ENCODE measurements around the gene RADIL.

Gene RADIL

DNA sequence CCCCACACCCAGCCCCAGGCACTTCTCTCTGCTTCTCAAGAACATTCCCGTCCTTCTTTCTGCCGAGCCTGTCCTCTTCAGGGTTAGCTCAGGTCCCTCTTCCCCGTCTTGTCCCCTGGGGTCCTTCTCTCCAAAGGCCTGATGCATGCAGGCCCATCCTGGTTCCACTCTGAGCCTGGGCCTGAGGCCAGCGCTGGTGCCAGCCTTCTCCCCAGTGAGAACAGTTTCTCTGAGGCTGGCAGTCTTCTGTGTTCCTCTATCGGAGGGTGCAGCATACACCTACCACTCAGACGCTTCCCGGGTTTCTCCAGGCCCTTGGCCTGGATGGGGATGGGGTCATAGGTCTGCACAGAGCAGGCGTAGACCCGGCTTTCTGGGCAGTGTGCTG is 93.4 kb downstream of the RADIL start:
- no peaks in the 10 kb centered on the region for H3K9me3 Mint-ChIP-seq
- H3K27me3 Mint-ChIP-seq, result no peaks in the 10 kb centered on the region
- peaks cover 5% of the 10 kb centered on the region for H3K4me1 Mint-ChIP-seq
- no peak overlapping the region for H3K4me3 Mint-ChIP-seq
- no peak overlapping the region for H3K27ac Mint-ChIP-seq
- peaks cover 5% of the 10 kb centered on the region for H3K36me3 Mint-ChIP-seq

DNA sequence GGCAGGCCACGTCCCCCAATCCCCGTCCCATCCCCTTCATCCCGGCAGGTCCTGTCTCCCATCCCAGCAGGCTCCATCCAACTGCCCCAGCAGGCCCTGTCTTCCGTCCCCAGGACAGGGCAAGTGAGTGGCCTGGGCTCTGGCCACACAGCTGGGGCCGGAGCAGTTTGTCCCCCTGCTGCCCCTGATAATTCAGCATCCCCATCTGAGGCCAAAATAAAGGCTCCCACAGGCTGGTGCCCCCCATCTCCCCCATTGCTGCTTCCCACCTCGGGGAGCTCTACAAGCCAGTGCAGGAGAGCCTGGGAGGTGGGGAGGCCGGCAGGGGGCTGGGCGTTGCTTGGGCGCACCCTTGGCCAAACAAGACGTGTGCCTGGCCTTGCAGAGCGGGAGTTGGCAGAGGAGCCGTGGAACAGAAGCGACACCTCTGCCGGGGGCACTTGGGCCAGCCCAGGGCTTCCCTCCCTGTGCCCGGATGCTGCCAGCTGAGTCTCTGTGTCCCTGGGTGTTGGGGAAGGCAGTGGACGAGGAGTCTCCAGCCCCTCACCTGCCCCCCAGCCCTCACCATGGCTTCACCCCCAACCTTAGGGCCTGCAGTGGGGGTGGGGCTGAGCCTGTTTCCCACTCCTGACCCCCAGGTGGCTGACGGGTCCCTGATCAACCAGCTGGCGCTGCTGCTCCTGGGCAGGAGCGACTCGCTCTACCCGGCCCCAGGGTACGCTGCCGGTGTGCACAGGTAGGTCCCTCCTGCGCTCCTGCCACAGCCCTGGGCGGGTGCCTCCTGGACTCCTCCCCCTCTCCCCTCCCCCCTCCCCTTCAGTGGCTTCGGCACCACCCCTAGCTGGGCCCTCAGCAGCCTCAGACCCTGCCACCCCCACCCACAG is 94.1 kb downstream of the RADIL start:
- H3K4me3 Mint-ChIP-seq, result no peak overlapping the region
- H3K27ac Mint-ChIP-seq, result no peak overlapping the region
- H3K27me3 Mint-ChIP-seq, result no peaks in the 10 kb centered on the region
- H3K36me3 Mint-ChIP-seq, result peaks cover 3% of the 10 kb centered on the region
- peaks cover 3% of the 10 kb centered on the region for H3K4me1 Mint-ChIP-seq
- no peaks in the 10 kb centered on the region for H3K9me3 Mint-ChIP-seq

DNA sequence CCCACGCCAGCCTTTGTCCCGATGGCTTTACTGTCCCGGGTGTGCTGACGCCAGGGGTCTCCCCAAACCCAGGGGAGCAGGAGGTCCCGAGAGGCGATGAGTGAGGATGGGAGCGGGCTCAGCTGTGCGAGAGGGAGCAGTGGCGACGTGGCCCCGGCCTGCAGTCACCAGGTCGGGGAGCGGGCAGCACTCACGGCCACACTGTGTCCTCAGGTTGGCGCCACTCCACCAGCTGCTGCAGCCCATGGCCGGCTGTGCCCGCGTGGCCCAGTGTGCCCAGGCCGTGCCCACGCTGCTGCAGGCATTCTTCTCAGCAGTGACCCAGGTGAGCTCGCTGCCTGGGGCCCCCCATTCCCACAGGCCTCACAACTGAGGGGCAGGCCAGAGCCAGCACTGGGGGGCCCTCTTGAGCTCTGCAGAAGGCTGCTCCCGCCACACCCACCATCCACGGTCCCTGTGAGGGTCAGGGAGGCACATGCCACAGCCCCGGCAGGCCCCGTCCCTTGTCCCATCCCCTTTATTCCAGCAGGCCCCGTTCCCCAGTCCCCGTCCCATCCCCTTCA is 94.8 kb downstream of the RADIL start:
- no peak overlapping the region for H3K27ac Mint-ChIP-seq
- no peaks in the 10 kb centered on the region for H3K4me1 Mint-ChIP-seq
- no peak overlapping the region for H3K4me3 Mint-ChIP-seq
- H3K9me3 Mint-ChIP-seq, result no peaks in the 10 kb centered on the region
- H3K36me3 Mint-ChIP-seq, result peaks cover 3% of the 10 kb centered on the region
- no peaks in the 10 kb centered on the region for H3K27me3 Mint-ChIP-seq

DNA sequence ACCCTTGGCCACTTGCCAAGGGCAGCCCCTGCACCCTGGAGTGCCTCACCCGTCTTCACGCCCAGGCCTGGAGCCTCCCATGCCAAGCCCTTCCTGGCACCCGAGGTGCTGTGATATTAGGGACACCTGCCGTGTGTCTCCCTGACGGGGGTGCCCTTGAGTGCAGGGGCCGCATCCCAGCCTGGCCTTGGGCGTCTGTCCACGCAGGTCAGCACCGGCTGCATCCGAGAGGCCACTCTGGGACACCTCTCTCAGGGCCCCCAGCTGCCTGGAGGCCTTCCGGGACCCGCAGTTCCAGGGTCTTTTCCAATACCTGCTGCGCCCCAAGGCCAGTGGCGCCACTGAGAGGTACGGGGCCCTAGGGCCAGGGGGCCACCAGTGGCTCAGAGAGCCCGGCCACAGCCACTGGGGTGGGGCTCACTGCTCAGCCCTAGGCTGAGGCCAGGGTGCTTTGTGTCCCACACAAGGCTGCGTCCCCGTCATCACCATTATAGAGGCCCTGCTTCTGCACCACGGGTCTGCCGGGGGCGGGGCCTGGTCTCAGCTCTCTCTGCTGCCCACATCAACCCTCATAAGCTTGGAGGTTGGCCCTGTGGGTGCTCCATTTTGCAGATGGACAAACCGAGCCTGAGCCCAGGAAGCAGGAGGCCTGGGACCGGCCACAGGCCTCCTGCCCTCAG is 95.4 kb downstream of the RADIL start:
- Mint-ChIP-seq H3K4me3 (no peak overlapping the region), H3K9me3 (no peaks in the 10 kb centered on the region), H3K4me1 (no peaks in the 10 kb centered on the region), H3K36me3 (peaks cover 3% of the 10 kb centered on the region), H3K27ac (no peak overlapping the region), H3K27me3 (no peaks in the 10 kb centered on the region)

DNA sequence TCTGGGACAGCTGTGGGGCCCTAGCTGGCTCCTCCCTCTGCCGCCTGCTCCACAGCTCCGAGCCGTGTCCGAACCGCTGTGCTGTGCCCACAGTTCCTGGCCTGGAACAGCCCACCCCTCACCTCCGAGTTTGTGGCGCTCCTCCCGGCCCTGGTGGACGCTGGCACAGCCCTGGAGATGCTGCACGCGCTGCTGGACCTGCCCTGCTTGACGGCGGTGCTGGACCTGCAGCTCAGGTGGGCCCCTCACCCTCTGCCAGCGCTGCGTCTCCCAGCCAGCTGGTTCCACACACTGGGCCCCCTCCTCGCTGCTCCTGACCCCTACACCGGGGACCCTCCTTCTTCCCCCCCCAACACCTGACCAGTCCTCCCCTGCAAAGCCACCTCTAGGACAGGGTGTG is 96.0 kb downstream of the RADIL start:
- no peaks in the 10 kb centered on the region for H3K27me3 Mint-ChIP-seq
- H3K4me3 Mint-ChIP-seq, result no peak overlapping the region
- no peak overlapping the region for H3K27ac Mint-ChIP-seq
- peaks cover 3% of the 10 kb centered on the region for H3K36me3 Mint-ChIP-seq
- no peaks in the 10 kb centered on the region for H3K4me1 Mint-ChIP-seq
- H3K9me3 Mint-ChIP-seq, result no peaks in the 10 kb centered on the region

DNA sequence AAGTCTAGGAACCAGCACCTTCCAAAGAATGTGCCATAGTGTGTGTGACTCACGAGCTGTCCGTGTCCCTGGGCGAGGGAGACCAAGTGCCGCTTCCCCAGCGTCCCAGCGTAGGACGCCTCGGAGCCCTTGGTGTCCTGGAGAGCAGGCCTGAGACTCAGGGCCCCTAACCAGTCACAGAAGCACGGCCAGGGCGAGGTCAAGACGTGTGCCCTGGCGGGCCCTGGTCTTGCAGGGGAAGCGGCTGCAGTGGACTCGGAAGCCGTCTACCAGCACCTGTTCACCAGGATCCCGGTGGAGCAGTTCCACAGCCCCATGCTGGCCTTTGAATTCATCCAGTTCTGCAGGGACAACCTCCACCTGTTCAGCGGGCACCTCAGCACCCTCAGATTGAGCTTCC is 97.5 kb downstream of the RADIL start:
- H3K36me3 Mint-ChIP-seq, result peaks cover 3% of the 10 kb centered on the region
- H3K27ac Mint-ChIP-seq, result no peak overlapping the region
- H3K9me3 Mint-ChIP-seq, result no peaks in the 10 kb centered on the region
- H3K27me3 Mint-ChIP-seq, result no peaks in the 10 kb centered on the region
- H3K4me1 Mint-ChIP-seq, result peaks cover 3% of the 10 kb centered on the region
- H3K4me3 Mint-ChIP-seq, result no peak overlapping the region

DNA sequence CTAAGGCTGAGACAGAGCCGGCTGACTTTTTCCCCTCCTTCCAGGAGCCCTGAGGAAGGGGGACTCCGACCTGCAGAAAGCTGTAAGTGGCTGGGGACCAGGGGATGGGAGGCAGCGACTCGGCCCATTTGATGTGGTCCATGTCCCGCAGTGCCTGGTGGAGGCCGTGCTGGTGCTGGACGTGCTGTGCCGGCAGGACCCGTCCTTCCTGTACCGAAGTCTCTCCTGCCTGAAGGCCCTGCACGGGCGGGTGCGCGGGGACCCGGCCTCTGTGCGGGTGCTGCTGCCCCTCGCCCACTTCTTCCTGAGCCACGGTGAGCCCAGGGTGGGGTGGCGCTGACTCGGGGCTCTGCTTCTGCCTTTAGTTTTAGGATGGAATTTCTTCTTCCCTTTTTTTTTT is 98.1 kb downstream of the RADIL start:
- Mint-ChIP-seq H3K4me3 (no peak overlapping the region), H3K36me3 (peaks cover 3% of the 10 kb centered on the region), H3K27me3 (no peaks in the 10 kb centered on the region), H3K27ac (no peak overlapping the region), H3K4me1 (peaks cover 3% of the 10 kb centered on the region), H3K9me3 (no peaks in the 10 kb centered on the region)

DNA sequence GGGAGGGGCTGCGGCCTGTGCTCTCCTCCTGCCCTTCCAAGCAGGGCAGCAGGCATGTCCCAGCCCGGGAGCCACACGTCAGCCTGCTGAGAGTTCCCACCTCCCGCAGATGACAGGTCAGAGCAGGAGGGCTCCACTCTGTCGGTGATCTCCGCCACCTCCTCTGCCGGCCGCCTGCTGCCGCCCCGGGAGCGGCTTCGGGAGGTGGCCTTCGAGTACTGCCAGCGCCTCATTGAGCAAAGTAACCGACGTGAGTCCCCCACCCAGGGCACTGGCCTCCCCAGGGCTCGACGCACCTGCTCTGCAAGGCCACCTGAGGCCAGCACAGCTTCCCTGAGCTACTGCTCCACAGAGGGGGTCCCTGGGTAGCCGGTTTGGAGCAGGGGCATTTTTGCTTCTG is 98.7 kb downstream of the RADIL start:
- Mint-ChIP-seq H3K9me3 (no peaks in the 10 kb centered on the region), H3K4me3 (no peak overlapping the region), H3K27me3 (no peaks in the 10 kb centered on the region), H3K4me1 (peaks cover 3% of the 10 kb centered on the region), H3K27ac (no peak overlapping the region), H3K36me3 (peaks cover 3% of the 10 kb centered on the region)

DNA sequence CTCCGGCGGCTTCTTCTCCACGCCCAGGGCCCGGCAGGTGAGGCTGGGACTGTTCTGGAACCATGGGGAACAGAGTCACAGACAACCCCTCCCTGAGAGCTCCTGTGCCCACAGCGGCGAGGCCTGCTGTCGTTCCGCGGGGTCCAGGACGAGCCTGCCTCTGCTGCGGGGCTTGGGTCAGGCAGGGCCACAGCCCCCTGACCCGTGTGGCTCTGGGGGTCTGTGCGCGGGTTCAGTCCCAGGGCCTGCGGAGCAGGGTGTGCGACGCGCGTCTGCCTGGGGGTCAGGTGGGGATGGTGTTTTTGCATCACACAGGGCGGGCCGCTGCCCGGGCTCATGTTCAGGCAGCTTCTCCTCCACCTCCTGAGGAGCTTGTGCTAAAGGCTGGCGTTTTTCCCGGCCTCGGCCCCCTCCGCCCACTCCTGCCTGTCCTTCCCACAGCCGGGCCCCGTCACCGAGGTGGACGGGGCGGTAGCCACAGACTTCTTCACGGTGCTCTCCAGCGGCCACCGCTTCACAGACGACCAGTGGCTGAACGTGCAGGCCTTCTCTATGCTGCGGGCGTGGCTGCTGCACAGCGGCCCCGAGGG is 99.7 kb downstream of the RADIL start:
- H3K27me3 Mint-ChIP-seq, result no peaks in the 10 kb centered on the region
- no peaks in the 10 kb centered on the region for H3K9me3 Mint-ChIP-seq
- no peak overlapping the region for H3K4me3 Mint-ChIP-seq
- H3K36me3 Mint-ChIP-seq, result peaks cover 3% of the 10 kb centered on the region
- no peak overlapping the region for H3K27ac Mint-ChIP-seq
- peaks cover 7% of the 10 kb centered on the region for H3K4me1 Mint-ChIP-seq

DNA sequence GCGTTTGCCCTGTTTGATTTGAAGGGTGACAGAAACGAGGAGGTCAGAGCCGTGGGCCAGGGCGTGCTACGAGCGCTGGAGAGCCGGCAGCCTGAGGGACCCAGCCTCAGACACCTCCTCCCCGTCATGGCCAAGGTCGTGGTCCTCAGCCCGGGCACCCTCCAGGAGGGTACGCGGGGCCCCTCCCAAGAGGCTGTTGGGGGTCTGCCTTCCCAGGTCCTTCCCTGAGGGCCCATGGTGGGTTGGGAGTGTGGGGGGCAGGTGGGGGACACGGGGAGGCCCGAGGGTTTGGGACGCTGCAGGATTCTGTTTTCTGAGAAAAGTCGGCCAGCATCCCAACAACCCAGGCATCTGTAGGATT is 100.2 kb downstream of the RADIL start:
- no peaks in the 10 kb centered on the region for H3K27me3 Mint-ChIP-seq
- peaks cover 3% of the 10 kb centered on the region for H3K36me3 Mint-ChIP-seq
- H3K4me3 Mint-ChIP-seq, result no peak overlapping the region
- peaks cover 10% of the 10 kb centered on the region for H3K4me1 Mint-ChIP-seq
- no peaks in the 10 kb centered on the region for H3K9me3 Mint-ChIP-seq
- H3K27ac Mint-ChIP-seq, result no peak overlapping the region

DNA sequence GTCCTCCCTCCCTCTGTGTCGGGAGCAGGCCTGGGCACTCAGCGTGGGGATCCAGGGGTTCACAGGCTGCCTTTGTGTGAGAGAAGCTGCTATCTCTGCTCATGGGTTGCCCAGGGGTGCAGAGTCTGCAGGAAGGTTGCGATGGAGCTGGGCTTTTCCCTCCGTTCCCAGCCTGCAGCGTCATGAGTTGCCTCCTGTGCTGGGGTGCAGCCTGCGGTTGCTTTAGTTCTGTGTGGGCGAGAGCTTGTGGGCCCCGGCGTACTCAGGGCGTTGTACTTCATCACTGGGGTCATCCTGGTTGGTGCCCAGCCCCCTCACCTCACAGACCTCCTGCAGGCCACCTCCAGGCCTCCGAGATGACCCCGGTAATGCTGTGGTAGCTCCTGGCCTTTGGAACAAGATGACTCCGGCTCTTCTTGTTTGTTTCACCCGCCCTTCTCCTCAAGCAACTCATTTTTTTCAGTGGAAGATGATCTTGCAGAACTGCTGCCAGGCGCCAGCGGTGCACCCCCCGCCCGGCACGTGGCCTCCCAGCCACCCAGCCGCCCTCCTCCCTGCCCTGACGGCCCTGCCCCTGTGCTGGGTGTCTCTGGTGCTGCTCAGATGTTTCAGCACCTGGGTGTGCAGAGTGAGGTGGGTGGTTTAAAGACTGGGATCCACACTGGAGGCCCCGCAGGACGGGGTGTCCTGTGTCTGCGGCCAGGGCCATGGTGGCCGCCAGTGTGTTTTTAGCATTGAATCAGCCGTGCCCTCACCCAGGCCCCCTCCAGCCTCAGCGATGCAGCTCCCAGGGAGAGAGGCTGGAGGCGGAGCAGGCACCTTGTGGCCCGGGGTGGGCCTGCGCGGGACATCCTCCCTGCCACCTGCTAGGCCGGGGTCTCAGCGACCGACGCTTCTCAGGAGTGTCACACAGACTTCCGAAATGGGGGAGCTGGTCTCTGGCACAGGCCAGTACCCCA is 100.9 kb downstream of the RADIL start:
- Mint-ChIP-seq H3K36me3 (peaks cover 3% of the 10 kb centered on the region), H3K27ac (no peak overlapping the region), H3K4me1 (peaks cover 16% of the 10 kb centered on the region), H3K9me3 (no peaks in the 10 kb centered on the region), H3K27me3 (no peaks in the 10 kb centered on the region), H3K4me3 (no peak overlapping the region)

DNA sequence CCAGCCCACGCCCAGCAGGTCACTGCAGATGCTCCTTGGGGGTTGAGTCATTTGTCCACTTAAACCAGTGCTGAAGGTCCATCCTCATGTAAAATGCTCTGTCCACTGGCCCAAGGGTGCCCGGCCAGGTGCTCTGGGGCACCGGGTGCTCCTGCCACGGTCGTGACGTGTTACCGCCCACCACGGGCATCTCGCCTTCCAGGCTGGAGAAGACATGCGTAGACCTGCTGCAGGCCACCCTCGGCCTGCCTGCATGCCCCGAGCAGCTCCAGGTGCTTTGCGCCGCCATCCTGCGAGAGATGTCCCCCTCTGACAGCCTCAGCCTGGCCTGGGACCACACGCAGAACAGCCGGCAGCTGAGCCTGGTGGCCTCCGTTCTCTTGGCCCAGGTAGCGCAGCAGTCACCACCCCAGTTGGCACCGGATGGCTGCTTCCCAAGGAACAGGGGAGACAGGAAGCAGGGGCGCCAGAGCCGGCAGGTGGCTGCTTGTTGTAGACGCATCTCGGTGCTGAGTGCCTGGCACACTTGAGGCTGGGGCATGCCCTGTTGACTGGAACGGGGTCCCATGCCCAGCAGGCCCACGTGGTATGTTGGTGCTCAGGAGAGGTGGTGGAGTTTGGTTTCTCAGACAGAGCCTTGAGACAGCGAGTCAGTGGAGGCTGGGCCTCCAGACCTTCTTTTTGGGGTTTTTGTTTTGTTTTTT is 102.0 kb downstream of the RADIL start:
- Mint-ChIP-seq H3K27me3 (no peaks in the 10 kb centered on the region), H3K4me3 (no peak overlapping the region), H3K27ac (no peak overlapping the region), H3K9me3 (no peaks in the 10 kb centered on the region), H3K4me1 (peaks cover 27% of the 10 kb centered on the region), H3K36me3 (peaks cover 3% of the 10 kb centered on the region)

DNA sequence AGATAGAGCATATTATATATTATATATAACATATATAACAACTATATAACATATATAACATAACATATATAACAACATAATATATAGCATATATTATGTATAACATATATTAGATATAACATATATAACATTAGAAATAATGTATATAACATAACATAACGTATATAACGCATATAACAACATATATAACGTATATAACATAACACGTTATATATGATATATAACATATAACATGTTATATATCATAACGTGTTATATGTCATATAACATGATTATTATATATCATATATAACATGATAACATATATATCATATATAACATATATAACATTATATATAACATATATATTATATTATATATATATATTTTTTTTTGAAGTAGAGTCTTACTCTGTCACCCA is 104.4 kb downstream of the RADIL start:
- Mint-ChIP-seq H3K27me3 (no peaks in the 10 kb centered on the region), H3K9me3 (no peaks in the 10 kb centered on the region), H3K4me1 (peaks cover 48% of the 10 kb centered on the region), H3K27ac (peak overlapping the region; percentile 51), H3K36me3 (peaks cover 3% of the 10 kb centered on the region), H3K4me3 (no peak overlapping the region)

DNA sequence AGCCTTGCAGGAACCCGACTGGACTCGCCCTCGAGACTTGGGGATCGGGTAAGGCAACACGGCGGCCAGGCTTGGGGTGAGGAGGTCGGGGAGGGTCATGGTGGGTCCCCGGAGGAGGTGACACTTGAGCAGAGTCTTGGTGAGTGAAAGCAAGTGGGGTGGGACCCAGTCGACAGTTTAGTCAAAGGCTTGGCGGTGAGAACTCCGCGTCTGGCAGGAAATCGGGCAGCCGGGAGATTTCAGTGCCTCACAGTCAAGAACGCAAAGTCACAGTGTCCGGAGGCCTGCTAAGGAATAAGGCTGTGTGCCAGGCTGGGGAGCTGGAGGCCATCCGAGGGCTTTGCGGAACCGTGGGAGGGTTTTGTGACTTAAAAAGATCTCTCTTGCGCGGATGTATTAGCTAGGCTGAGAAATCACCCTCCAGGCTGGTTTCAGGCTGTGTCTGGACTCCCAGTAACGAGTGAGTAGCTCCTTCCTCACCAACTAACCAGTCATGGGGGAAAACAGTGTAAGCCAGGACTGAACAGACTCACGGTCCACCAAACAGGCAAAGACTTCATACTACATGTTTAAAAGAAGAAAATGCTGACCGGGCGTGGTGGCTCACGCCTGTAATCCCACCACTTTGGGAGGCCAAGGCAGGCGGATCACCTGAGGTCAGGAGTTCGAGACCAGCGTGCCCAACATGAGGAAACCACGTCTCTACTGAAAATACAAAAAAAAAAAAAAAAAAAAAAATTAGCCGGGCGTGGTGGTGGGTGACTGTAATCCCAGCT is 107.5 kb downstream of the RADIL start:
- Mint-ChIP-seq H3K27ac (peak overlapping the region; percentile 99), H3K9me3 (no peaks in the 10 kb centered on the region), H3K4me3 (peak overlapping the region; percentile 99), H3K27me3 (no peaks in the 10 kb centered on the region), H3K4me1 (peaks cover 52% of the 10 kb centered on the region), H3K36me3 (no peaks in the 10 kb centered on the region)

Data from activated naive CD4-positive, alpha-beta T cell treated with anti-CD3 and anti-CD28 coated beads, Interleukin-2, amount 50 U/mL, for 24 hours (primary cell).